ENCODE results near the gene SEMA5B.

- TF ChIP-seq CTCF (optimal IDR thresholded peaks at IDR 0.05 in 1 of 3, IDR thresholded peaks at IDR 0.05 in 1 of 3, conservative IDR thresholded peaks at IDR 0.05 in 1 of 3; ENCODE audit: extremely low read depth in 1 of 3, insufficient read depth in 2 of 3, low read length in 3 of 3) (no peak), EZH2 (IDR thresholded peaks at IDR 0.05; ENCODE audit: low read length) (no peak)
Observed at GRCh38 chr3:122893282-122893681, 134.3 kb downstream of the SEMA5B start.
